Breast epithelium (tissue), 4 donors: ENCODE results near the gene SPATA16. TPM values are rescaled to one million over a fixed set of nuclear protein-coding genes. Genes with fewer than 3 reads are reported as not detected.

Experiments used
- DNase-seq, 2 donors: peaks; one replicate each; pipeline ENCODE4 v3.0.0-alpha.2; 2019; ENCODE audit warnings: low spot score in 2 of 2
- H3K27ac ChIP-seq, 2 donors: fragments of 200-600 bp; sonication (generic) in 1 of 2; one replicate each; pipeline ENCODE4 v1.5.1; 2016 to 2019; ENCODE audit warnings: mild to moderate bottlenecking in 1 of 2
- H3K27me3 ChIP-seq, 2 donors: fragments of 200-600 bp; sonication (generic) in 1 of 2; one replicate each; pipeline versions ENCODE4 v1.5.1 to v1.6.0; 2017 to 2019; ENCODE audit warnings: control low read depth in 1 of 2, mild to moderate bottlenecking in 1 of 2
- H3K36me3 ChIP-seq: fragments of 200-600 bp; one replicate; pipeline ENCODE4 v1.5.1; 2019
- H3K4me1 ChIP-seq, 2 donors: fragments of 200-600 bp; sonication (generic); one replicate each; pipeline ENCODE4 v1.5.1; 2016 to 2019; ENCODE audit warnings: control low read depth in 1 of 2
- H3K4me3 ChIP-seq, 3 donors: fragments of 200-600 bp; sonication (generic); 1 replicate in 2 of 3; 2 replicates in 1 of 3; pipeline ENCODE4 v1.5.1; 2016 to 2019; ENCODE audit warnings: mild to moderate bottlenecking in 3 of 3, moderate library complexity in 2 of 3
- H3K9me3 ChIP-seq, 2 donors: fragments of 200-600 bp; sonication (generic) in 1 of 2; one replicate each; pipeline ENCODE4 v1.5.1; 2016 to 2019; ENCODE audit warnings: control low read depth in 1 of 2
- POLR2A ChIP-seq: fragments of 450-650 bp; IDR thresholded peaks from one replicate; pipeline ENCODE4 v1.6.1; 2016; ENCODE audit warnings: antibody characterized with exemption, mild to moderate bottlenecking, moderate library complexity
- POLR2AphosphoS5 ChIP-seq, 3 donors: sonication (generic); formaldehyde crosslinking; IDR thresholded peaks; one replicate each; pipeline ENCODE4 v1.6.1; 2017; ENCODE audit warnings: antibody characterized with exemption in 3 of 3
- intact Hi-C: fragments of 100-400 bp; cut with DNase I; formaldehyde crosslinking; loops from one replicate; pipeline ENCODE4 v1.15.1; 2023; ENCODE audit warnings: low total_unique reads
- total RNA-seq, 3 donors: library from RNA; depleted of rRNA; stranded (reverse); fragments of >200 nt; gene quantifications; one replicate each; pipeline ENCODE4 v1.1.0, GENCODE V29; 2016
- TF ChIP-seq, protein P1 (sequence below), 3 donors: fragments of 450-650 bp; IDR thresholded peaks; one replicate each; pipeline ENCODE4 v1.5.1; 2016 to 2017; ENCODE audit warnings: antibody characterized with exemption in 3 of 3, mild to moderate bottlenecking in 3 of 3, moderate library complexity in 3 of 3

Gene SPATA16
- total RNA-seq, 3 donors from 2014 or later: not detected

DNA sequence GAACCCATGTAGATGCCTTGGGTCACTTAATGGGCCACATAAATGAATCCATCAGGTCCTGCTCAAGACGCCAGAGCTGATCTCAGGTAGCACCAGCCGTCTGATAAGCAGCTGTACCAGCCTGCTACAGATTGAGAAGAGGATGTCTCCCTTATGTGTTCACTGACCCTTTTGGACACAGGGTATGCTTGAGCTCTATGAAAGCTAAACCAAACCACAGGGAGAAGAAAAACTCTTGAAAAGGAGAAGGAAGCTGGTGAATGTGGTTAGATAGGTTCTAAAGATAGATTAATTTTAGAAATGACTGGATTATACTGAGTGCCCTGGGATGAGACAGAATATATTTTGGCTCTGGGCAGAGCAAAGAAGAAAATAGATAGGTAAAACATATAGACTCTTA is 187.5 kb downstream of the SPATA16 start:
- H3K36me3 ChIP-seq: no peaks in the 10 kb centered on the region
- no peak for DNase-seq
- H3K4me1 ChIP-seq: no peaks in the 10 kb centered on the region
- H3K27me3 ChIP-seq: no peaks in the 10 kb centered on the region
- no peak overlapping the region for H3K27ac ChIP-seq
- H3K4me3 ChIP-seq: no peak overlapping the region
- intact Hi-C loops: no loop called here
- no peak for TF ChIP-seq POLR2AphosphoS5 (IDR thresholded peaks at IDR 0.05)
- no peak for TF ChIP-seq POLR2A
- TF ChIP-seq, protein P1, sequence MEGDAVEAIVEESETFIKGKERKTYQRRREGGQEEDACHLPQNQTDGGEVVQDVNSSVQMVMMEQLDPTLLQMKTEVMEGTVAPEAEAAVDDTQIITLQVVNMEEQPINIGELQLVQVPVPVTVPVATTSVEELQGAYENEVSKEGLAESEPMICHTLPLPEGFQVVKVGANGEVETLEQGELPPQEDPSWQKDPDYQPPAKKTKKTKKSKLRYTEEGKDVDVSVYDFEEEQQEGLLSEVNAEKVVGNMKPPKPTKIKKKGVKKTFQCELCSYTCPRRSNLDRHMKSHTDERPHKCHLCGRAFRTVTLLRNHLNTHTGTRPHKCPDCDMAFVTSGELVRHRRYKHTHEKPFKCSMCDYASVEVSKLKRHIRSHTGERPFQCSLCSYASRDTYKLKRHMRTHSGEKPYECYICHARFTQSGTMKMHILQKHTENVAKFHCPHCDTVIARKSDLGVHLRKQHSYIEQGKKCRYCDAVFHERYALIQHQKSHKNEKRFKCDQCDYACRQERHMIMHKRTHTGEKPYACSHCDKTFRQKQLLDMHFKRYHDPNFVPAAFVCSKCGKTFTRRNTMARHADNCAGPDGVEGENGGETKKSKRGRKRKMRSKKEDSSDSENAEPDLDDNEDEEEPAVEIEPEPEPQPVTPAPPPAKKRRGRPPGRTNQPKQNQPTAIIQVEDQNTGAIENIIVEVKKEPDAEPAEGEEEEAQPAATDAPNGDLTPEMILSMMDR (IDR thresholded peaks at IDR 0.05): no peak
- no peaks in the 10 kb centered on the region for H3K9me3 ChIP-seq

DNA sequence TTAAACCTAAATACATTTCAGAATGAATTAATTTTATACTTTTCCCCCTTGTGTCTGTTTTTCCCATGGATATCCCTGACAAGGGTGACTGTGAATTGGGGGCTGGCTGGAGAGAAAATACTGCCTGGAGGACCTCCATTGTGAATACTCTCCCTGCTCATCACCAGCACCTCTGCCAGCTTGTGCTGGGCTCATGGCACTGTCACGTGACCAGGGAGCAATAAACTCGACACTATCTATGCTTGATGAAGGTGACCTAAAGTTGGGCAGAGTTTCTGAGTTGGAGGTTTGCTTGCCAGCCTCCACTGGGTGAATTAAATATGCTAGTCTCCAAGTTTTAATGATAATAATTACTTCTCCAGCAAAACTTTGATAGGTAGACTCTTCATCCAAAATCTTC is 189.5 kb downstream of the SPATA16 start:
- Histone ChIP-seq H3K4me1 (no peaks in the 10 kb centered on the region), H3K27ac (no peak overlapping the region), H3K27me3 (no peaks in the 10 kb centered on the region), H3K4me3 (no peak overlapping the region), H3K36me3 (no peaks in the 10 kb centered on the region), H3K9me3 (no peaks in the 10 kb centered on the region)
- no peak for DNase-seq
- TF ChIP-seq POLR2A (no peak), POLR2AphosphoS5 (IDR thresholded peaks at IDR 0.05) (no peak)
- TF ChIP-seq, protein P1 (IDR thresholded peaks at IDR 0.05): no peak
- intact Hi-C loops: no loop called here

DNA sequence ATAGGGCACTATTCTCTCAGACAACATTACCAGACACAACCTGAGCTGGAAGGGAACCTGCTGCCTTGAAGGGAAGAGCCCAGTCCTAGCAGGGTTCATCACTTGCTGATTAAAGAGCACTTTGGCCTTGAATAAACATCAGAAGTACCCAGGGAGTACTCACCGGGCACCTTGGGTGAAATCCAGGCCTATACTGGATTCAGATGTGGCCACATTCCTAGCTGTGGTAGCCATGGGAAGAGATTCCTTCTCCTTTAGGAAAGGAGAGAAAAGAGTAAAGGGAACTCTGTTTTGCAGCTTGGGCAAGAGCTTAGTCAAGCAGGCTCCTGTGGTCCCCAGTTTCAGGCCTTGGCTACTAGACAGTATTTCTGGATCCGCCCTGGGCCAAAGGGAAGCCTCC is 195.0 kb downstream of the SPATA16 start:
- no peaks in the 10 kb centered on the region for H3K27me3 ChIP-seq
- H3K36me3 ChIP-seq: no peaks in the 10 kb centered on the region
- no peak overlapping the region for H3K27ac ChIP-seq
- no peaks in the 10 kb centered on the region for H3K4me1 ChIP-seq
- DNase-seq: no peak
- intact Hi-C loops: no loop called here
- no peaks in the 10 kb centered on the region for H3K9me3 ChIP-seq
- H3K4me3 ChIP-seq: no peak overlapping the region
- TF ChIP-seq, protein P1 (IDR thresholded peaks at IDR 0.05): no peak
- TF ChIP-seq POLR2AphosphoS5 (IDR thresholded peaks at IDR 0.05) (no peak), POLR2A (no peak)

DNA sequence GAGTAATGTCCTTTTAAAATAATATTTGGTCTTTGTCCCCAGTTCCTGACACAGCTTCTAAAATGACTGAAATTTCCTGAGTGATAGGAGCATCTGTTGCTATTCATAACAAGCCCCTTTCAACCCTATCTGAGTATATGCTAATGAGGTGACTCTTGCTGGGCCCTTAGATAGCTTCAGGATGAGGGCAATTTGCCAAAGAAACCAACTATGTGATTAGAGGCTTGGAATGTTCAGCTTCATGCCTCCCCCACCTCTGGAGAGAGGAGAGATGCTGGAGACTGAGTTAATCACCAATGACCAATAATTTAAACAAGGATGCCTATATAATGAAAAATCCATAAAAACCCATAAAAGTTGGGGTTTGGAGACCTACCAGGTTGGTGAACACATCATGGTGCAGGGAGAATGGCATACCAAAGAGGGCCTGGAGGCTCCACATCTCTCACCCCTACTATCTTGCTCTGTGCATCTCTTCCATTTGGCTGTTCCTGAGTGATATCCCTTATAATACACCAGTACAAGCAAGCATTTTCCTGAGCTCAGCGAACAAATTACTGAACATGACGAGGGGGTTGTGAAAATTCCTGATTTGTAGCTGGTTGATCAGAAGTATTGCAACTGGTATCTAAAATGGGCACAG is 201.3 kb downstream of the SPATA16 start:
- Histone ChIP-seq H3K9me3 (no peaks in the 10 kb centered on the region), H3K36me3 (no peaks in the 10 kb centered on the region), H3K27ac (no peak overlapping the region), H3K4me3 (no peak overlapping the region), H3K4me1 (no peaks in the 10 kb centered on the region), H3K27me3 (no peaks in the 10 kb centered on the region)
- DNase-seq: no peak
- intact Hi-C loops: no loop called here
- TF ChIP-seq, protein P1 (IDR thresholded peaks at IDR 0.05): no peak
- no peak for TF ChIP-seq POLR2A
- no peak for TF ChIP-seq POLR2AphosphoS5 (IDR thresholded peaks at IDR 0.05)

DNA sequence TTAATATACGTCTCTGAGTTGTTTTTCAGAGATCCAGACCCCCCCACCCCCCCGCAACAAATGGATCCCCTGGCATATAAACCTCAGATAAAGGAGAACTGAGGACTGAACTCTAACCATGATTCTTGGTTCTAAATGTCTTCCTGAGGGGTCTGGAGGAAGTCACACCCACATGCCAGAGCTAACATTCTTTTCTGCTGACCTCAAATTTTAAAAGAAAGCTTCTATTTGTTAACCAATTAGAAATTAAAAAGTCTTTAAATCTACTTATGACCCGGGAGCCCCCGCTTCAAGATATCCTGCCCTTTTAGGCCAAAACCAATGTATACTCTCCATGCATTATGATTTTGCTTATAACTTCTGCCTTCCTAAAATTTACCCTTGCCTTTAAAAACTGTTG is 202.2 kb downstream of the SPATA16 start:
- Histone ChIP-seq H3K36me3 (no peaks in the 10 kb centered on the region), H3K4me3 (no peak overlapping the region), H3K27me3 (no peaks in the 10 kb centered on the region), H3K4me1 (no peaks in the 10 kb centered on the region), H3K9me3 (no peaks in the 10 kb centered on the region), H3K27ac (no peak overlapping the region)
- TF ChIP-seq POLR2A (no peak), POLR2AphosphoS5 (IDR thresholded peaks at IDR 0.05) (no peak)
- TF ChIP-seq, protein P1 (IDR thresholded peaks at IDR 0.05): no peak
- intact Hi-C loops: no loop called here
- no peak for DNase-seq
